ENCODE data around the gene NOTCH3. TPM values are rescaled to one million over a fixed set of nuclear protein-coding genes. Genes with fewer than 3 reads are reported as not detected.

Gene NOTCH3
- total and polyA plus RNA-seq, 4 donors = 0.49 to 3.7 (median 2.9) TPM

DNA sequence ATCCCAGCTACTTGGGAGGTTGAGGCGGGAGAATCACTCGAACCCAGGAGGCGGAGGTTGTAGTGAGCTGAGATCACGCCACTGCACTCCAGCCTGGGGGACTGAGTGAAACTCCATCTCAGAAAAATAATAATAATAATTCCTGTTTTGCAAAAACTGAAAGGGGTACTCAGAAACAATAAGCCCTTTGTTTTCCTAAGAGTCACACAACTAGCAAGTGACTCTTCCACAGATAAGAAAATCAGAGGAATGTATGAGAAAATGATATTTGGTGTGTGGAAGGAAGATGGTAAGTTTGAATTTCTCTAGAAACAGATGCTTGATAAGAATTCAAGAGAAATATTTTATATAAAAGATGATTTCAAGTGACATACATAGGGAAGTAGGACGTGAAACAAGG is 58.5 kb downstream of the NOTCH3 start:
- DNase-seq (ENCODE audit: low spot score) = no peak
- Histone ChIP-seq H3K4me1 (ENCODE audit: control insufficient read depth in 4 of 4, insufficient read depth in 4 of 4, low read length in 3 of 4) (no peaks in the 10 kb centered on the region), H3K27me3 (ENCODE audit: control insufficient read depth in 4 of 4, insufficient read depth in 4 of 4, low read length in 3 of 4) (peaks cover 0 to 2% (median 0%) of the 10 kb centered on the region in 4 donors), H3K36me3 (ENCODE audit: control insufficient read depth in 4 of 4, insufficient read depth in 3 of 4, low read depth in 1 of 4, low read length in 3 of 4) (no peaks in the 10 kb centered on the region), H3K9me3 (ENCODE audit: control insufficient read depth in 4 of 4, low read length in 3 of 4) (peaks cover 0 to 4% (median 0%) of the 10 kb centered on the region in 4 donors), H3K27ac (ENCODE audit: low read depth in 1 of 2, low read length in 2 of 2) (no peak overlapping the region), H3K4me3 (ENCODE audit: low read depth in 1 of 3, low read length in 3 of 3) (no peak overlapping the region), H3K9ac (ENCODE audit: low read depth in 1 of 2, low read length in 2 of 2) (no peak overlapping the region)
- WGBS = 85% methylated on average over 5 of the region's 5 CpGs
- TF ChIP-seq EGR1 (IDR thresholded peaks at IDR 0.05; ENCODE audit: low read depth in 2 of 2) (no peak), RAD21 (IDR thresholded peaks at IDR 0.05) (no peak), SP1 (IDR thresholded peaks at IDR 0.05) (no peak), FOXA1 (IDR thresholded peaks at IDR 0.05) (no peak), HNF4A (conservative IDR thresholded peaks at IDR 0.05) (no peak), FOXA2 (IDR thresholded peaks at IDR 0.05) (no peak), RXRA (IDR thresholded peaks at IDR 0.05) (no peak), YY1 (IDR thresholded peaks at IDR 0.05) (no peak), JUND (IDR thresholded peaks at IDR 0.05) (no peak), TAF1 (conservative IDR thresholded peaks at IDR 0.05) (no peak), NR2F2 (IDR thresholded peaks at IDR 0.05) (no peak), HNF4G (IDR thresholded peaks at IDR 0.05) (no peak)
- TF ChIP-seq, protein P1, sequence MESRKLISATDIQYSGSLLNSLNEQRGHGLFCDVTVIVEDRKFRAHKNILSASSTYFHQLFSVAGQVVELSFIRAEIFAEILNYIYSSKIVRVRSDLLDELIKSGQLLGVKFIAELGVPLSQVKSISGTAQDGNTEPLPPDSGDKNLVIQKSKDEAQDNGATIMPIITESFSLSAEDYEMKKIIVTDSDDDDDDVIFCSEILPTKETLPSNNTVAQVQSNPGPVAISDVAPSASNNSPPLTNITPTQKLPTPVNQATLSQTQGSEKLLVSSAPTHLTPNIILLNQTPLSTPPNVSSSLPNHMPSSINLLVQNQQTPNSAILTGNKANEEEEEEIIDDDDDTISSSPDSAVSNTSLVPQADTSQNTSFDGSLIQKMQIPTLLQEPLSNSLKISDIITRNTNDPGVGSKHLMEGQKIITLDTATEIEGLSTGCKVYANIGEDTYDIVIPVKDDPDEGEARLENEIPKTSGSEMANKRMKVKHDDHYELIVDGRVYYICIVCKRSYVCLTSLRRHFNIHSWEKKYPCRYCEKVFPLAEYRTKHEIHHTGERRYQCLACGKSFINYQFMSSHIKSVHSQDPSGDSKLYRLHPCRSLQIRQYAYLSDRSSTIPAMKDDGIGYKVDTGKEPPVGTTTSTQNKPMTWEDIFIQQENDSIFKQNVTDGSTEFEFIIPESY (IDR thresholded peaks at IDR 0.05) = no peak
- TF ChIP-seq, protein P2, sequence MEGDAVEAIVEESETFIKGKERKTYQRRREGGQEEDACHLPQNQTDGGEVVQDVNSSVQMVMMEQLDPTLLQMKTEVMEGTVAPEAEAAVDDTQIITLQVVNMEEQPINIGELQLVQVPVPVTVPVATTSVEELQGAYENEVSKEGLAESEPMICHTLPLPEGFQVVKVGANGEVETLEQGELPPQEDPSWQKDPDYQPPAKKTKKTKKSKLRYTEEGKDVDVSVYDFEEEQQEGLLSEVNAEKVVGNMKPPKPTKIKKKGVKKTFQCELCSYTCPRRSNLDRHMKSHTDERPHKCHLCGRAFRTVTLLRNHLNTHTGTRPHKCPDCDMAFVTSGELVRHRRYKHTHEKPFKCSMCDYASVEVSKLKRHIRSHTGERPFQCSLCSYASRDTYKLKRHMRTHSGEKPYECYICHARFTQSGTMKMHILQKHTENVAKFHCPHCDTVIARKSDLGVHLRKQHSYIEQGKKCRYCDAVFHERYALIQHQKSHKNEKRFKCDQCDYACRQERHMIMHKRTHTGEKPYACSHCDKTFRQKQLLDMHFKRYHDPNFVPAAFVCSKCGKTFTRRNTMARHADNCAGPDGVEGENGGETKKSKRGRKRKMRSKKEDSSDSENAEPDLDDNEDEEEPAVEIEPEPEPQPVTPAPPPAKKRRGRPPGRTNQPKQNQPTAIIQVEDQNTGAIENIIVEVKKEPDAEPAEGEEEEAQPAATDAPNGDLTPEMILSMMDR (IDR thresholded peaks at IDR 0.05; ENCODE audit: low read depth, low read length, missing input control) = no peak
- TF ChIP-seq, protein P3, sequence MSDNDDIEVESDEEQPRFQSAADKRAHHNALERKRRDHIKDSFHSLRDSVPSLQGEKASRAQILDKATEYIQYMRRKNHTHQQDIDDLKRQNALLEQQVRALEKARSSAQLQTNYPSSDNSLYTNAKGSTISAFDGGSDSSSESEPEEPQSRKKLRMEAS (IDR thresholded peaks at IDR 0.05) = no peak
- TF ChIP-seq, protein P4, sequence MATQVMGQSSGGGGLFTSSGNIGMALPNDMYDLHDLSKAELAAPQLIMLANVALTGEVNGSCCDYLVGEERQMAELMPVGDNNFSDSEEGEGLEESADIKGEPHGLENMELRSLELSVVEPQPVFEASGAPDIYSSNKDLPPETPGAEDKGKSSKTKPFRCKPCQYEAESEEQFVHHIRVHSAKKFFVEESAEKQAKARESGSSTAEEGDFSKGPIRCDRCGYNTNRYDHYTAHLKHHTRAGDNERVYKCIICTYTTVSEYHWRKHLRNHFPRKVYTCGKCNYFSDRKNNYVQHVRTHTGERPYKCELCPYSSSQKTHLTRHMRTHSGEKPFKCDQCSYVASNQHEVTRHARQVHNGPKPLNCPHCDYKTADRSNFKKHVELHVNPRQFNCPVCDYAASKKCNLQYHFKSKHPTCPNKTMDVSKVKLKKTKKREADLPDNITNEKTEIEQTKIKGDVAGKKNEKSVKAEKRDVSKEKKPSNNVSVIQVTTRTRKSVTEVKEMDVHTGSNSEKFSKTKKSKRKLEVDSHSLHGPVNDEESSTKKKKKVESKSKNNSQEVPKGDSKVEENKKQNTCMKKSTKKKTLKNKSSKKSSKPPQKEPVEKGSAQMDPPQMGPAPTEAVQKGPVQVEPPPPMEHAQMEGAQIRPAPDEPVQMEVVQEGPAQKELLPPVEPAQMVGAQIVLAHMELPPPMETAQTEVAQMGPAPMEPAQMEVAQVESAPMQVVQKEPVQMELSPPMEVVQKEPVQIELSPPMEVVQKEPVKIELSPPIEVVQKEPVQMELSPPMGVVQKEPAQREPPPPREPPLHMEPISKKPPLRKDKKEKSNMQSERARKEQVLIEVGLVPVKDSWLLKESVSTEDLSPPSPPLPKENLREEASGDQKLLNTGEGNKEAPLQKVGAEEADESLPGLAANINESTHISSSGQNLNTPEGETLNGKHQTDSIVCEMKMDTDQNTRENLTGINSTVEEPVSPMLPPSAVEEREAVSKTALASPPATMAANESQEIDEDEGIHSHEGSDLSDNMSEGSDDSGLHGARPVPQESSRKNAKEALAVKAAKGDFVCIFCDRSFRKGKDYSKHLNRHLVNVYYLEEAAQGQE (IDR thresholded peaks at IDR 0.05) = no peak

DNA sequence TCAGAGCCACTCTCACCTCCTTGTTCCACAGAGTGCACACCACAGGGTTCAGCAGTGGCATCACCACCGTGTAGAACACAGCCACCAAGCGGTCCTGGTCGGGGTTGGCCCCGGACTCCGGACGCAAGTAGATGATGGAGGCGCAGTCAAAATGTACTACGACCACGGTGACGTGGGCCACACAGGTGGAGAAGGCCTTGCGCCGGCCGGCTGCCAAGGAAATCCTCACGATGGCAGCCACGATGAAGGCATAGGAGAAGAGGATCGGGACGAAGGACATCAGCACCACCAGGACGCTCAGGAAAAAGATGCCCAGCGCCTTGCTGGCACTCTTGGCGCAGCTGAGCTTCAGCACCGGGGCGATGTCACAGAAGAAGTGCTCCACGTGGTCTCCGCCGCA is 59.7 kb downstream of the NOTCH3 start:
- H3K27me3 ChIP-seq (ENCODE audit: control insufficient read depth in 4 of 4, insufficient read depth in 4 of 4, low read length in 3 of 4) = peaks cover 0 to 2% (median 0%) of the 10 kb centered on the region in 4 donors
- no peaks in the 10 kb centered on the region for H3K4me1 ChIP-seq (ENCODE audit: control insufficient read depth in 4 of 4, insufficient read depth in 4 of 4, low read length in 3 of 4)
- no peaks in the 10 kb centered on the region for H3K36me3 ChIP-seq (ENCODE audit: control insufficient read depth in 4 of 4, insufficient read depth in 3 of 4, low read depth in 1 of 4, low read length in 3 of 4)
- no peak overlapping the region for H3K9ac ChIP-seq (ENCODE audit: low read depth in 1 of 2, low read length in 2 of 2)
- TF ChIP-seq, protein P1 (IDR thresholded peaks at IDR 0.05) = no peak
- TF ChIP-seq YY1 (IDR thresholded peaks at IDR 0.05) = no peak
- no peak for TF ChIP-seq EGR1 (IDR thresholded peaks at IDR 0.05; ENCODE audit: low read depth in 2 of 2)
- no peak for TF ChIP-seq GABPA (IDR thresholded peaks at IDR 0.05 in 1 of 2, conservative IDR thresholded peaks at IDR 0.05 in 1 of 2)
- no peak for DNase-seq (ENCODE audit: low spot score)
- 85% methylated on average over 25 of the region's 25 CpGs for WGBS
- no peak overlapping the region for H3K27ac ChIP-seq (ENCODE audit: low read depth in 1 of 2, low read length in 2 of 2)
- no peak overlapping the region for H3K4me3 ChIP-seq (ENCODE audit: low read depth in 1 of 3, low read length in 3 of 3)
- peaks cover 0 to 4% (median 0%) of the 10 kb centered on the region in 4 donors for H3K9me3 ChIP-seq (ENCODE audit: control insufficient read depth in 4 of 4, low read length in 3 of 4)

Data from liver (tissue), 9 donors.